ENCODE results near the gene MTRFR.
"Not testable (repeated sequence)": the region's sequence is repeated elsewhere in the genome, so short reads cannot be mapped to it uniquely, and the experiment has no call there.

The MTRFR gene

DNA sequence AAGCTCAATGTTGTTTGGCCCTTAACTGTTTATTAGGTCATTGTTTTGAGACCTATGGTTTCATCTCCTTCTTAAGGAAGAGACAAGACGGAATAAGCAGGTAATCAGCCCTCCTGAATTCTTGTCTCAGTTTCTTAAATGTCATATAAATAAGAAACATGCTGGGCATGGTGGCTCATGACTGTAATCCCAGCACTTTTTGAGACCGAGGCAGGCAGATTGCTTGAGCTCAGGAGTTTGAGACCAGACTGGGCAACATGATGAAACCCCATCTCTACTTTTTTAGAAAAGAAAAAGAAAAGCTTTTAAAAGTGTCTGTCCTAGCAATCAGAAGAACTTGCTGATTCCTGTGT, 5.1 kb downstream of the MTRFR start:
- TF ChIP-seq, protein P1, sequence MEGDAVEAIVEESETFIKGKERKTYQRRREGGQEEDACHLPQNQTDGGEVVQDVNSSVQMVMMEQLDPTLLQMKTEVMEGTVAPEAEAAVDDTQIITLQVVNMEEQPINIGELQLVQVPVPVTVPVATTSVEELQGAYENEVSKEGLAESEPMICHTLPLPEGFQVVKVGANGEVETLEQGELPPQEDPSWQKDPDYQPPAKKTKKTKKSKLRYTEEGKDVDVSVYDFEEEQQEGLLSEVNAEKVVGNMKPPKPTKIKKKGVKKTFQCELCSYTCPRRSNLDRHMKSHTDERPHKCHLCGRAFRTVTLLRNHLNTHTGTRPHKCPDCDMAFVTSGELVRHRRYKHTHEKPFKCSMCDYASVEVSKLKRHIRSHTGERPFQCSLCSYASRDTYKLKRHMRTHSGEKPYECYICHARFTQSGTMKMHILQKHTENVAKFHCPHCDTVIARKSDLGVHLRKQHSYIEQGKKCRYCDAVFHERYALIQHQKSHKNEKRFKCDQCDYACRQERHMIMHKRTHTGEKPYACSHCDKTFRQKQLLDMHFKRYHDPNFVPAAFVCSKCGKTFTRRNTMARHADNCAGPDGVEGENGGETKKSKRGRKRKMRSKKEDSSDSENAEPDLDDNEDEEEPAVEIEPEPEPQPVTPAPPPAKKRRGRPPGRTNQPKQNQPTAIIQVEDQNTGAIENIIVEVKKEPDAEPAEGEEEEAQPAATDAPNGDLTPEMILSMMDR (IDR thresholded peaks at IDR 0.05; ENCODE audit: low read depth, low read length, missing control alignments), result no peak
- DNase-seq (ENCODE audit: low read depth), result no peak
- H3K4me3 ChIP-seq (ENCODE audit: low read depth, low read length), result no peak overlapping the region

DNA sequence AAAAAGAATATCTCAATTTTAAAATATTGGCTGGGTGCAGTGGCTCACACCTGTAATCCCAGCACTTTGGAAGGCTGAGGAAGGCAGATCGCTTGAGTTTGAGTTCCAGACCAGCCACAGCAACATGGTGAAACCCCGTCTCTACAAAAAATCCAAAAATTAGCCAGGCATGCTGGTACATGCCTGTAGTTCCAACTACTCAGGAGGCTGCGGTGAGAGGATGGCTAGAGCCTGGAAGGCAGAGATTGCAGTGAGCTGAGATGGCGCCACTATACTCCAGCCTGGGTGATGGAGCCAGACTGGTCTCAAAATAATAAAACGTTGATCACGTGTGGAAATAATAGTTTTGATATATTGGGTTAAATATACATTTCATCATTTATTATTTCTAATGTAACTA, 5.7 kb downstream of the MTRFR start:
- no peak for DNase-seq (ENCODE audit: low read depth)
- no peak overlapping the region for H3K4me3 ChIP-seq (ENCODE audit: low read depth, low read length)
- TF ChIP-seq, protein P1 (IDR thresholded peaks at IDR 0.05; ENCODE audit: low read depth, low read length, missing control alignments), result no peak

DNA sequence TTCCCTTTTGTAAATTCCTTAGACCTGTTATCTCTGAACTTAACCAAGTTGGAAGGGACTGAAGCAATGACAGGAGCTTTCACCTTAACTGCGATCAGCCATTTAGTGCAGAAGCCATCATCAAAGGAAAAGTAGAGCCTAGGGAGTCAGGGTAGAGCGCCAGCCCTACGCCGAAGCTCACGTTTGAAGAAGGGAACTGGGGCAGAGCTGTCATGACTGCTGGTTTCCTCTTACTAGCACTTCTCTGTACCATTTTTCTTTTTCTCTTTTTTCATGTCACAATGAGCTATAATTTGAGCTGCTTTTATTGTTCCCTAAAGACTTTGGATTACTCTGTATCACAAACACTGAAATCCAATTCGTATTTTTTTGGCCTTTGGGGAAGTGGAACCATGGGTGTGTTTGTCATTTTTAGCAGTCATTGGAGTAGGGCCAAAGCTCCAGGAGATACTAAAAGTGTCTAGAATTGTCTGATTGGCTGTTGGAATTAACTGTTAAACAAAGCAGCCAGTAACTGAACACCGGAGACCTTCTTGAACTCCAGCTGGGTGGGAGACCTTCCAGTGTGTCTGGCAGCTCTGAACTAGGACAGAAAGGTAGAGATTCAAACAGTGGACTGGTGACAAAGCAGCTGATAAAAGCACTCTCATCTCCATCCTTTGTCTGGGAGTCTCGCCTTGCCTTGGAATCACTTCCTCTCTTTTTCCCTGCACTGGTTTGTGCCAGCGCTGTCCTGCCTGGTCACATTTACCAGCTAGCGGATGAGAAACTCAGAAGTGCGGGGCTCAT, 9.1 kb downstream of the MTRFR start:
- DNase-seq (ENCODE audit: low read depth), result no peak
- TF ChIP-seq, protein P1 (IDR thresholded peaks at IDR 0.05; ENCODE audit: low read depth, low read length, missing control alignments), result no peak
- no peak overlapping the region for H3K4me3 ChIP-seq (ENCODE audit: low read depth, low read length)

DNA sequence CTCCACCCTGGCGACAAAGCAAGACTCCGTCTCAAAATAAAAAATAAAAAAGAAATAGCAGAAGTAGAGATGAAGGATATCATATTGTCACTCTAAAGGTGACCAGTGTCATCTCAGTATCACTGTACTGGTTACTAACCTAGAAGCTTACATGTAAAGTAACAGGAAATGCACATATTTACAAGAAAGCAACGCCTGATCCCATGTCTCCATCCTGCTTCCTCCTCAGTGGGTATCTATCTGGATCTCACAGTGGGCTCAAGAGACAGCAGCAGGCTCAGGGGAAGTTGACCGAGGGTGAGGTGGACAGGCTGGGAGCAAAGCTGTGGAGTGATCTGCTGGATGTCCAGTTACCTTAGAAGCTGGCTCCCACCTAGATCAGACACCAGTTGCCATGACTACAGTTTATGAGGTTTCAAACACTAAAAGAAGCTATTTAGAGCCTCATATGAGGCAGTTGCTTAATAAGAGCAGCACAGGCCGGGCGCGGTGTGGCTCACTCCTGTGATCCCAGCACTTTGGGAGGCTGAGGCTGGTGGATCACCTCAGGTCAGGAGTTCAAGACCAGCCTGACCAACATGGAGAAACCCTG, 10.5 kb downstream of the MTRFR start:
- DNase-seq (ENCODE audit: low read depth), result no peak
- no peak overlapping the region for H3K4me3 ChIP-seq (ENCODE audit: low read depth, low read length)
- TF ChIP-seq, protein P1 (IDR thresholded peaks at IDR 0.05; ENCODE audit: low read depth, low read length, missing control alignments), result no peak

DNA sequence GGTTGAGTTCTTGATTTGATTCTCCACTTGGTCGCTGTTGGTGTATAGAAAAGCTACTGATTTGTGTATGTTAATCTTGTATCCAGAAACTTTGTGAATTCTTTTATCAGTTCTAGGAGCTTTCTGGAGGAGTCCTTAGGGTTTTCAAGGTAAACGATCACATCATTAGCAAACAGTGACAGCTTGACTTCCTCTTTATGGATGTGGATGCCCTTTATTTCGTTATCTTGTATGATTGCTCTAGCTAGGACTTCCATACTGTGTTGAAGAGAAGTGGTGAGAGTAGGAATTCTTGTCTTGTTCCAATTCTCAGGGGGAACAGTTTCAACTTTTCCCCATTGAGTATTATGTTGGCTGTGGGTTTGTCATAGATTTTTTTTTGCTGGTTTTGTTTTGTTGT, 12.4 kb downstream of the MTRFR start:
- TF ChIP-seq, protein P1 (IDR thresholded peaks at IDR 0.05; ENCODE audit: low read depth, low read length, missing control alignments), result no peak
- no peak for DNase-seq (ENCODE audit: low read depth)
- H3K4me3 ChIP-seq (ENCODE audit: low read depth, low read length), result no peak overlapping the region

DNA sequence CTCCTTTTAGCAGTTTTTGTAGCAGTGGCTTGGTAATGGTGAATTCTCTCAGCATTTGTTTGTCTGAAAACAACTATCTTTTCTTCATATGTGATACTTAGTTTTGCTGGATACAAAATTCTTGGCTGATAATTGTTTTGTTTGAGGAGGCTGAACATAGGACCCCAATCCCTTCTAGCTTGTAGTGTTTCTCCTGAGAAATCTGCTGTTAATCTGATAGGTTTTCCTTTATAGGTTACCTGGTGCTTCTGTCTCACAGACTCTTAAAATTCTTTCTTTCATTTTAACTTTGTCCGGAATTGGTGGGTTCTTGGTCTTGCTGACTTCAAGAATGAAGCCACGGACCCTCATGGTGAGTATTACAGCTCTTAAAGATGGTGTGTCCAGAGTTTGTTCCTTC, 14.9 kb downstream of the MTRFR start:
- H3K4me3 ChIP-seq (ENCODE audit: low read depth, low read length); DNase-seq (ENCODE audit: low read depth): not testable (repeated sequence)

DNA sequence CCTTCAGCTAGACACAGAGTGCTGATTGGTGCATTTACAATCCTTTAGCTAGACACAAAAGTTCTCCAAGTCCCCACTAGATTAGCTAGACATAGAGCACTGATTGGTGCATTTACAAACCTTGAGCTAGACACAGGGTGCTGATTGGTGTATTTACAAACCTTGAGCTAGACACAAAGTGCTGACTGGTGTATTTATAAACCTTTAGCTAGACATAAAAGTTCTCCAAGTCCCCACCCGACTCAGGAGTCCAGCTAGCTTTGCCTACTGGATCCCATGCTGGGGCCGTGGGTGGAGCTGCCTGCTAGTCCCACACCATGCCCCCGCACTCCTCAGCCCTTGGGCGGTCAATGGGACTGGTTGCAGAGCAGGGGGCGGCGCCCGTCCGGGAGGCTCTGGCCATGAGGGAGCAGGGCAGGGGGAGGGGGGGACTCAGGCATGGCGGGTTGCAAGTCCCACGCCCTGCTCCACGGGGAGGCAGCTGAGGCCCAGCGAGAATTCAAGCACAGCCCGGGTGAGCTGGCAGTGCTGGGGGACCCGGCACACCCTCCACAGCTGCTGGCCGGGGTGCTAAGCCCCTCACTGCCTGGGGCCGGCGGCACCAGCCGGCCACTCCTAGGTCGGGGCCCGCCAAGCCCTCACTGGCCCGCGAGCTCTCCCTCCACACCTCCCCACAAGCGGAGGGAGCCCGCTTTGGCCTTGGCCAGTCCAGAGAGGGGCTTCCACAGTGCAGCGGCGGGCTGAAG, 15.9 kb downstream of the MTRFR start:
- DNase-seq (ENCODE audit: low read depth); H3K4me3 ChIP-seq (ENCODE audit: low read depth, low read length): not testable (repeated sequence)

Data from GM12864 (cell line).